Activated CD4-positive, alpha-beta T cell treated with anti-CD3 and anti-CD28 coated beads for 36 hours (primary cell): ENCODE results near the gene SMIM31. TPM values are rescaled to one million over a fixed set of nuclear protein-coding genes. Genes with fewer than 3 reads are reported as not detected.

Experiments
- ATAC-seq: fragments of 200-7000 bp; cut with Tn5 transposase; one replicate; pipeline ENCODE4 v1.10.0; 2021; ENCODE audit warnings: mild to moderate bottlenecking, moderate library complexity
- CTCF ChIA-PET: fragments of 350-600 bp; sonication (Branson Sonifier 250); formaldehyde crosslinking; loops from one replicate; lab custom pipeline; 2021; ENCODE audit warnings: antibody characterized with exemption; lab: Charles Lee
- POLR2A ChIA-PET: fragments of 350-600 bp; sonication (Branson Sonifier 250); formaldehyde crosslinking; loops from one replicate; lab custom pipeline; 2021; ENCODE audit warnings: antibody characterized with exemption, inconsistent platforms; lab: Charles Lee
- DNase-seq: peaks from one replicate; pipeline ENCODE4 v3.0.0-alpha.2; 2020
- H3K27ac Mint-ChIP-seq: one replicate; pipeline ENCODE4 v1.8.0; 2021; ENCODE audit warnings: mixed read lengths
- H3K27me3 Mint-ChIP-seq: one replicate; pipeline ENCODE4 v1.8.0; 2021; ENCODE audit warnings: mixed read lengths
- H3K36me3 Mint-ChIP-seq: one replicate; pipeline ENCODE4 v1.8.0; 2021; ENCODE audit warnings: low read depth, mixed read lengths
- H3K4me1 Mint-ChIP-seq: one replicate; pipeline ENCODE4 v1.8.0; 2021; ENCODE audit warnings: mixed read lengths
- H3K4me3 Mint-ChIP-seq: one replicate; pipeline ENCODE4 v1.8.0; 2021; ENCODE audit warnings: mild to moderate bottlenecking, moderate library complexity, mixed read lengths
- H3K9me3 Mint-ChIP-seq: one replicate; pipeline ENCODE4 v1.8.0; 2021; ENCODE audit warnings: low read depth, mixed read lengths
- intact Hi-C, 2 experiments: fragments of 100-400 bp; cut with DNase I in 1 of 2; cut with micrococcal nuclease in 1 of 2; formaldehyde crosslinking; loops; one replicate each; pipeline versions ENCODE4 v1.14.2 to v1.15.1; 2022 to 2024; cut with DNase I, micrococcal nuclease
- total RNA-seq, 2 experiments: library from RNA; stranded (reverse); gene quantifications; one replicate each; pipeline ENCODE4 v1.2.3, GENCODE V29; 2021

Gene SMIM31
- total RNA-seq, 2 experiments from 2014 or later, result not detected

DNA sequence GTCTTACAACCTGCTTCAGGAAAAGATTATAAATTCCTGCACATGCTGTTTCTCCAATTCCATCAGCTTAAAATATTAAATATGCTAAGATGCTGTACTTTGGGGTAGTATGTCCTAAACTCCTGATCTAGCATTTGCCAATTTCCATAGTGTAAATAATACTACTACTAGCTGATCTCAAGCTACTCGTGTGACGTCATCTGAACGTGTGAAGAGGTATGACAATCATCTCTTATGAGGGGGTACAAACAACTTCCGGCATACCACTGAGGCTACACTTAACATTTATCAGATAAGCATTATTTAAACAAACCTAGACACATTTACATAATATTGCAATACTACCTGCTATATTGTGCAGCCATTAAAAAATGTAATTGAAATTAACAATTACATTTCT lies 70.7 kb downstream of the SMIM31 start:
- Mint-ChIP-seq H3K4me3 (no peak overlapping the region), H3K9me3 (no peaks in the 10 kb centered on the region), H3K4me1 (no peaks in the 10 kb centered on the region), H3K27ac (no peak overlapping the region), H3K36me3 (no peaks in the 10 kb centered on the region), H3K27me3 (peaks cover 10% of the 10 kb centered on the region)
- ATAC-seq, result no peak
- no peak for DNase-seq
- ChIA-PET CTCF (interaction anchor here (0.6 kb wide), 1 partner anchor 1380 kb away, joined by 3 read pairs; no protein-coding TSS in a partner anchor), POLR2A (no interaction called here)
- intact Hi-C loops, result no loop called here

DNA sequence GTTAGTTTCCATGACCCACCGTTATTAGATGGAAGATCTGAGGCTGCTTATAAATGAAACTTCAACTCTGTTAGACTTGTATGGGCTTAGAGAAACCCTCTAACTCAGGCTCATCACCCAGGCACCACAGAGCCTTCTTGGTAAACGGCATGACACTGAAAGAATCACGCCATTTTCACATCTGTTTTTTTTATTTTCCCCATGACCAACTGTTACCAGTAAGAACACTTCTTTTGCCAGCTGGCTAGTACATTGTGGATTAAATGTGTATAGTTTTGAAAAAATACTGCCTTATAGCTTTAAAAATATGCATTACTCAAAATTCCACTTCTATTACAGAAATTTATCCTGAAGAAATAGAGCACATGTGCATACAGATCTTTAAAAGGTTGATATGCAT lies 75.0 kb downstream of the SMIM31 start:
- no peaks in the 10 kb centered on the region for H3K9me3 Mint-ChIP-seq
- ChIA-PET CTCF (interaction anchor here (0.7 kb wide), 1 partner anchor 122 kb away, joined by 3 read pairs; no protein-coding TSS in a partner anchor), POLR2A (no interaction called here)
- DNase-seq, result no peak
- intact Hi-C loops, result no loop called here
- no peak overlapping the region for H3K4me3 Mint-ChIP-seq
- H3K27me3 Mint-ChIP-seq, result no peaks in the 10 kb centered on the region
- no peaks in the 10 kb centered on the region for H3K36me3 Mint-ChIP-seq
- ATAC-seq, result no peak
- H3K27ac Mint-ChIP-seq, result no peak overlapping the region
- no peaks in the 10 kb centered on the region for H3K4me1 Mint-ChIP-seq

DNA sequence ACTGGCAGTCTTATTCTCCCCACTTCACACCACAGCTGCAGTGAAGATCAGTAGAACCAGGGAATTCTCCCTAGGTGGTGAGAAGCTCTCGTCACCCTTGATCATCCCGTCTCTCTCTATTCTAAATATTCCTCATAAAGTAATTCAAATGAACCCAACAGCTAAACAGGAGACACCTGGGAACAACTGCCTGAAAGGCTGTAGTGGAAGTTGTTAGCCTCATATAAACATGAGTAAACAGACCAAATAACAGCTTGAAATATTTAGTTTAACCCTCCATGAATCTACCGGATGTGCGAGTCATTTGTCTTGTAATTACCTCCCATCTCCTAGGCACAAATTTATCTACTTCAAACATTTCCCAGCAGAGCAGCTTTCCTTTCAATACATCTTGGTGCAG lies 92.6 kb downstream of the SMIM31 start:
- Mint-ChIP-seq H3K4me1 (no peaks in the 10 kb centered on the region), H3K9me3 (no peaks in the 10 kb centered on the region), H3K27me3 (peaks cover 2% of the 10 kb centered on the region), H3K36me3 (no peaks in the 10 kb centered on the region), H3K27ac (no peak overlapping the region), H3K4me3 (no peak overlapping the region)
- ChIA-PET POLR2A (no interaction called here), CTCF (no interaction called here)
- intact Hi-C loops, result no loop called here
- DNase-seq, result no peak
- no peak for ATAC-seq

DNA sequence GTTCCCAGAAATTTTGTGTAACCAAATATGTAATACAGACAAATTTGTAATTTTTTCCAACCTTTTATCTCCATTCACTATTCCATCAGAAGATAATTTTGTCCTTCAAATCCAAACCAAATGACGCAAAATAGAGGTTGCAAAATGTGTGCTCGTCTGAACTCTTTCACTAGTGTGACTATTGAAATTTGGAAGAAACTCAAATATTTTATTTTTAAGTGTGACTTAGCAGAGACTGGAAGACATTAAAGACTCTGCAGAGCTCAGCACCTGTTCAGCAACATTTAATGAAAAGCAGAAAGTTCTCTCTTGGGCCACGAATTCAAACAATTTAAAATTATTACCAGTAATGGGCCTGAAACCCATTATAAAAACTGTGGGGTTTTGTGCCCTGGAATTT lies 93.1 kb downstream of the SMIM31 start:
- POLR2A ChIA-PET, result no interaction called here
- no peak overlapping the region for H3K27ac Mint-ChIP-seq
- ATAC-seq (no peak), DNase-seq (no peak)
- intact Hi-C loops, result no loop called here
- H3K36me3 Mint-ChIP-seq, result no peaks in the 10 kb centered on the region
- H3K4me3 Mint-ChIP-seq, result no peak overlapping the region
- CTCF ChIA-PET, result no interaction called here
- no peaks in the 10 kb centered on the region for H3K9me3 Mint-ChIP-seq
- H3K4me1 Mint-ChIP-seq, result no peaks in the 10 kb centered on the region
- peaks cover 2% of the 10 kb centered on the region for H3K27me3 Mint-ChIP-seq

DNA sequence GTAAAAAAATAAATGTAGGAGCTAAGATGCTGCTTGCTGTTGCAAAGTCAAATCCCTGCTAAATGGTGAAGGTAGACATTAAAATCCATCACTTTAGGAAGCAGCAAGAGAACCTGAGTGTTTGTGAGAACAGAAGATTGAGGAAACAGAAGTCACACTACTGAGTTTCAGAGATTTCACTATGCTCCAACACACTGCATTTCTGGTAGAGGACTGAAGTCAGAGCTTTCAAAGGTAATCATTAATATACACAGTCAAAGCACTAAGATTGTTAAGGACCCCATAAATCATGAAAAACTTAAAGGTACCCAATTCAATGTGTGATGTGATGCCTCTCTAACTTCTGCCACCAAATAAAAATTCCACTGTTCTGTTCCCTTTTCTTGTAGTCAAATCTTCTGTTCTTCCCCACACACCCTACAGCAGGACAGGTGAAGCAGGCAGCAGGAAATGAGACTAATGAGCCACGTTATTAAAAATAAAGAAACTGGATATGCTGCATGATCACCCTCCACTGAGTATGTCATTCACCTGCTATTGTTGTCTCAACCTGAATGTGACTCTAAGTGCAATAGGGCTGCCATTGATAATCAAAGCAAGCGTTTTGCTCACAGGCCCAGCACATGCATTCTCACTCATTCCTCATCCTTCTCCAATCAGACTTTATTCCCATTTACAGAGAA lies 94.2 kb downstream of the SMIM31 start:
- H3K27ac Mint-ChIP-seq, result no peak overlapping the region
- no peaks in the 10 kb centered on the region for H3K4me1 Mint-ChIP-seq
- intact Hi-C loops, result no loop called here

More for the DNA sequence above, 94.2 kb downstream of the SMIM31 start:
- Mint-ChIP-seq H3K36me3 (no peaks in the 10 kb centered on the region), H3K9me3 (no peaks in the 10 kb centered on the region), H3K27me3 (peaks cover 2% of the 10 kb centered on the region), H3K4me3 (no peak overlapping the region)
- ChIA-PET CTCF (interaction anchor here (0.6 kb wide), 1 partner anchor 283 kb away, joined by 3 read pairs; no protein-coding TSS in a partner anchor), POLR2A (no interaction called here)
- DNase-seq (no peak), ATAC-seq (no peak)

Other genes starting within 250 kb of the SMIM31 start
- gene APELA, start 123.0 kb downstream of the SMIM31 start, total RNA-seq, result not detected
- gene TRIM61, start 223.5 kb downstream of the SMIM31 start, total RNA-seq, result 1 to 10 TPM; 1.1 to 1.2 TPM